Esophagus muscularis mucosa (tissue), 3 donors: ENCODE results near the gene RNF213.

ENCODE experiments used
- POLR2A ChIP-seq: fragments of 450-650 bp; IDR thresholded peaks from one replicate; pipeline ENCODE4 v1.6.1; 2017; ENCODE audit warnings: antibody characterized with exemption, moderate library complexity, mild to moderate bottlenecking, low read depth
- POLR2AphosphoS5 ChIP-seq, 2 donors: sonication (generic); formaldehyde crosslinking; IDR thresholded peaks; one replicate each; pipeline ENCODE4 v1.6.1; 2017; ENCODE audit warnings: antibody characterized with exemption in 2 of 2
- TF ChIP-seq, protein P1 (sequence below), 3 experiments: fragments of 200-600 bp in 2 of 3; fragments of 450-650 bp in 1 of 3; sonication (generic) in 2 of 3; IDR thresholded peaks; one replicate each; pipeline ENCODE4 v1.5.1; 2017 to 2019; ENCODE audit warnings: antibody characterized with exemption in 3 of 3, mild to moderate bottlenecking in 2 of 3, moderate library complexity in 1 of 3

DNA sequence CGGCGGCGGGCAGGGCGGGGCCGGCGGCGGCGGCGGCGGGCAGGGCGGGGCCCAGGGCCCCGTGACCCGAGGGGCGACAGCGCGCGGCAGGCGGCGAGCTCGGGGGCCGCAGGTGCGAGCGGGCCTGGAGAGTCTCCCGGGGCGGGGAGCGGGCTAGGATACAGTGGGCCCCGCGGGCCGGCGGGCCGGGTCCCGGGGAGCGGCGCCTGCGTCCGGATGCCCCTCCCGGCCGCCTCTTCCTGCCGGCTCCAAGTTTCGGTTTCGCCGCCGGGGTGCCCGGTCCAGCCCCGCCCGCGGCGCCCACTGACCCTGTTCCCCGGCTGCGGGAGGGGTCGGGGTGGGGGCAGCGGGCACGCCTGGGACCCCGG lies at the start of gene RNF213:
- TF ChIP-seq, protein P1, sequence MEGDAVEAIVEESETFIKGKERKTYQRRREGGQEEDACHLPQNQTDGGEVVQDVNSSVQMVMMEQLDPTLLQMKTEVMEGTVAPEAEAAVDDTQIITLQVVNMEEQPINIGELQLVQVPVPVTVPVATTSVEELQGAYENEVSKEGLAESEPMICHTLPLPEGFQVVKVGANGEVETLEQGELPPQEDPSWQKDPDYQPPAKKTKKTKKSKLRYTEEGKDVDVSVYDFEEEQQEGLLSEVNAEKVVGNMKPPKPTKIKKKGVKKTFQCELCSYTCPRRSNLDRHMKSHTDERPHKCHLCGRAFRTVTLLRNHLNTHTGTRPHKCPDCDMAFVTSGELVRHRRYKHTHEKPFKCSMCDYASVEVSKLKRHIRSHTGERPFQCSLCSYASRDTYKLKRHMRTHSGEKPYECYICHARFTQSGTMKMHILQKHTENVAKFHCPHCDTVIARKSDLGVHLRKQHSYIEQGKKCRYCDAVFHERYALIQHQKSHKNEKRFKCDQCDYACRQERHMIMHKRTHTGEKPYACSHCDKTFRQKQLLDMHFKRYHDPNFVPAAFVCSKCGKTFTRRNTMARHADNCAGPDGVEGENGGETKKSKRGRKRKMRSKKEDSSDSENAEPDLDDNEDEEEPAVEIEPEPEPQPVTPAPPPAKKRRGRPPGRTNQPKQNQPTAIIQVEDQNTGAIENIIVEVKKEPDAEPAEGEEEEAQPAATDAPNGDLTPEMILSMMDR (IDR thresholded peaks at IDR 0.05), result no peak
- TF ChIP-seq POLR2A, result peak; percentile 56
- TF ChIP-seq POLR2AphosphoS5 (IDR thresholded peaks at IDR 0.05), result peak; percentile 24 to 56
